Nephron (organoid): ENCODE data around the gene NAGS.
A peak's percentile ranks its signal among the peaks of the same experiment; 100 is the strongest.
"Not testable (repeated sequence)": the region's sequence is repeated elsewhere in the genome, so short reads cannot be mapped to it uniquely, and the experiment has no call there.

Source experiments
- H3K27ac Mint-ChIP-seq, 3 experiments: 2 replicates each; pipeline ENCODE4 v1.8.0; 2020; ENCODE audit warnings: mixed read lengths in 3 of 3, mild to moderate bottlenecking in 2 of 3, moderate library complexity in 1 of 3
- H3K27me3 Mint-ChIP-seq: 2 replicates; pipeline ENCODE4 v1.8.0; 2021; ENCODE audit warnings: low read depth, mild to moderate bottlenecking, moderate library complexity, mixed read lengths
- H3K36me3 Mint-ChIP-seq: 2 replicates; pipeline ENCODE4 v1.8.0; 2020; ENCODE audit warnings: low read depth, mixed read lengths
- H3K4me1 Mint-ChIP-seq: 2 replicates; pipeline ENCODE4 v1.8.0; 2020; ENCODE audit warnings: mixed read lengths
- H3K4me3 Mint-ChIP-seq, 3 experiments: 2 replicates each; pipeline ENCODE4 v1.8.0; 2020; ENCODE audit warnings: mild to moderate bottlenecking in 3 of 3, mixed read lengths in 3 of 3, moderate library complexity in 2 of 3
- H3K9me3 Mint-ChIP-seq: 2 replicates; pipeline ENCODE4 v1.8.0; 2020; ENCODE audit warnings: mixed read lengths
- CTCF ChIP-seq, 3 experiments: fragments of 200-600 bp; sonication (generic); IDR thresholded peaks; one replicate each; pipeline ENCODE4 v1.5.0; 2021; ENCODE audit warnings: antibody characterized with exemption in 3 of 3; ENCODE audit not compliant: unreplicated experiment in 3 of 3

The NAGS gene

GRCh38 chr17:44024853-44025252, 20.4 kb downstream of the NAGS start:
- TF ChIP-seq CTCF (IDR thresholded peaks at IDR 0.05; ENCODE audit: unreplicated experiment in 3 of 3): no peak
- Mint-ChIP-seq H3K9me3 (no peaks in the 10 kb centered on the region), H3K27ac (peak overlapping the region in 2 of 3 experiments; percentile 15 to 78), H3K4me3 (no peak overlapping the region), H3K27me3 (no peaks in the 10 kb centered on the region), H3K36me3 (peaks cover 14% of the 10 kb centered on the region), H3K4me1 (peaks cover 19% of the 10 kb centered on the region)

GRCh38 chr17:44029736-44030135, 25.3 kb downstream of the NAGS start:
- H3K4me1 Mint-ChIP-seq: peaks cover 41% of the 10 kb centered on the region
- H3K36me3 Mint-ChIP-seq: peaks cover 43% of the 10 kb centered on the region
- no peaks in the 10 kb centered on the region for H3K9me3 Mint-ChIP-seq
- no peak overlapping the region for H3K4me3 Mint-ChIP-seq
- H3K27ac Mint-ChIP-seq: peak overlapping the region in 1 of 3 experiments; percentile 2
- H3K27me3 Mint-ChIP-seq: no peaks in the 10 kb centered on the region
- TF ChIP-seq CTCF (IDR thresholded peaks at IDR 0.05; ENCODE audit: unreplicated experiment in 3 of 3): no peak

GRCh38 chr17:44030482-44030881, 26.1 kb downstream of the NAGS start:
- H3K9me3 Mint-ChIP-seq: no peaks in the 10 kb centered on the region
- H3K36me3 Mint-ChIP-seq: peaks cover 43% of the 10 kb centered on the region
- peaks cover 37% of the 10 kb centered on the region for H3K4me1 Mint-ChIP-seq
- no peaks in the 10 kb centered on the region for H3K27me3 Mint-ChIP-seq
- H3K4me3 Mint-ChIP-seq: peak overlapping the region in 1 of 3 experiments; percentile 1
- TF ChIP-seq CTCF (IDR thresholded peaks at IDR 0.05; ENCODE audit: unreplicated experiment in 3 of 3): no peak
- H3K27ac Mint-ChIP-seq: no peak overlapping the region

GRCh38 chr17:44033861-44034408, 29.5 kb downstream of the NAGS start:
- H3K9me3 Mint-ChIP-seq: no peaks in the 10 kb centered on the region

GRCh38 chr17:44034688-44035087, 30.3 kb downstream of the NAGS start:
- not testable (repeated sequence) for H3K27me3 Mint-ChIP-seq, H3K4me3 Mint-ChIP-seq, H3K27ac Mint-ChIP-seq, H3K9me3 Mint-ChIP-seq
- Mint-ChIP-seq H3K4me1 (peaks cover 48% of the 10 kb centered on the region), H3K36me3 (peaks cover 55% of the 10 kb centered on the region)

More at GRCh38 chr17:44033861-44034408, 29.5 kb downstream of the NAGS start:
- Mint-ChIP-seq H3K27me3 (no peaks in the 10 kb centered on the region), H3K4me3 (peak overlapping the region in 1 of 3 experiments; percentile 20), H3K4me1 (peaks cover 49% of the 10 kb centered on the region), H3K36me3 (peaks cover 60% of the 10 kb centered on the region), H3K27ac (peak overlapping the region; percentile 18 to 64 (median 20))
- TF ChIP-seq CTCF (IDR thresholded peaks at IDR 0.05; ENCODE audit: unreplicated experiment in 3 of 3): no peak

- peaks cover 51% of the 10 kb centered on the region for H3K36me3 Mint-ChIP-seq
- TF ChIP-seq CTCF (IDR thresholded peaks at IDR 0.05; ENCODE audit: unreplicated experiment in 3 of 3): no peak
- H3K27ac Mint-ChIP-seq: peak overlapping the region in 1 of 3 experiments; percentile 33
- H3K4me1 Mint-ChIP-seq: peaks cover 44% of the 10 kb centered on the region
- no peak overlapping the region for H3K4me3 Mint-ChIP-seq
- H3K9me3 Mint-ChIP-seq: no peaks in the 10 kb centered on the region
- H3K27me3 Mint-ChIP-seq: no peaks in the 10 kb centered on the region
Observed at GRCh38 chr17:44037471-44037870, 33.0 kb downstream of the NAGS start.
